ENCODE data around the gene PEA15.
A peak's percentile ranks its signal among the peaks of the same experiment; 100 is the strongest.

Gene PEA15

DNA sequence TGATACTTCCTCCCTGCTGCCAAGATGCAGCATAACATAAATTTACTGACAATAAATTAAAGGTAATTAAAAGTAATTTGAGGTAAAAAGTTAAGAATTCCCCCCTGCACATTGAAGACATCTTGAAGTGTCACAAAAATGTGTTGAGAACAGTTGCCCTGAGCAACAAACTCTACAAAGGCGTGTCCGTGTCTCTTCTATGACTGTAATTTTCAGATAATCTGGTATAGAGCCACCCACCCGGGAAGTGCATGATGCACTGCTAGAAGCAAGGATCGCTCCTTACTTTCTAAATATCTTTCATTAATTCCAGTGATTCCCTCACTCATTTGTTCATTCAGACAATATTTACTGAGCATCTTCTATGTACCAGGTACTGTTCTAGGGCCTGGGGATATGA lies 25.8 kb upstream of the PEA15 start:
- DNase-seq (ENCODE audit: low spot score): no peak

DNA sequence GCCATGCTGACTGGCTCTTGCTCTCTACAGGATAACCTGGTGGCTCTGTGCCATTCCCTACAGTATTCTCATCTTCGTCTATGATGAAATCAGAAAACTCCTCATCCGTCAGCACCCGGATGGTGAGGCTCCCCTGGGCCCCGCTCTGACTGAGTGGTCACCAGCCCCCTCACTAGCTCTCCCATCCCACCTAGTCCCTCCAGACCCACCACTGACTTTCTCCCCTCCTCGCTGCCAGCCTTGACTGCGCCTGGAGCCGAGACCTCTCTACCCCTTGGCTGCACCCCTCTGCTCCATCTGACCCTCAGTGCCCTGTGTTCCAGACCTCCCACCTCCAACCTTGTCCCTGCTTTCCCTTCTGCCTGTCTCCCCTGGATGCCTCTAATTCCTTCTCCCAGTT lies 18.9 kb upstream of the PEA15 start:
- no peak for DNase-seq (ENCODE audit: low spot score)

DNA sequence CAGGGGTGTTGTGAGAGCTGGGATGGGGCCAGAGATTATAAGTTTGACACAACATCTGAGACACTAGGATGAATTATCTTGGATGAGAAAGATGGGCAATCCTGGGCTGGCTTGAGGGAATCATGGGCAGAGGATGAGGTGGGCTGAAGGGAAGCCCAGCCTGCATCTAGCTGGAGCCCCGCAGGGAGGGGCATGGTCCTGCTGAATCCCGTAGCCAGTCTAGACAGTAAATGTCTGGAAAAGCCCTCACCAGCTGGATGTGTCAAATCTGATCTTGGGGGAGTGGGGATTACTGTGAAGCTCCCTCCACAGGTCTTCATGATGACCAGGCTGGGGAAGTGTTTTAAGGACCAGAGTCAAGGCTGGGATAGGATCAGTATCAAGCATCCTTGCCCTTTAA lies 18.5 kb upstream of the PEA15 start:
- no peak for DNase-seq (ENCODE audit: low spot score)

DNA sequence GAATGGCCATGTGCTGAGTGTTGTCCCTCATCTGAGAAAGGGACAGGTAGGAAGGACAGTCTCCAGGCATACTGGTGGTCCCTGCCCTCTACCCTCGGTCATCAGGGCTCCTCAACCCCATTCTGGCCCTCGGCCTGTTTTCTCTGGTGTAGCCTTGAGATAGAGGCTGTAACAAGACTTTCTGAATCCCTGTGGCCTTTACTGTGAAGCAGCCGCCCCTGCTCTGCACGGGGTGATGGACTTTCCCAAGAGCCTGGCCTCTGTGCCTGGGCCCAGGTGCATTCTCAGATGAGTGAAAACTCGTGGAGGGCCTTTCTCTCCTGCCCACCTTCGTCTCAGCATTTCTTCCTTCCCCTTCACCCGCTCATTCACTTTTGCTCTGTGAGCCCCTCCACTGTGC lies 17.8 kb upstream of the PEA15 start:
- no peak for DNase-seq (ENCODE audit: low spot score)

DNA sequence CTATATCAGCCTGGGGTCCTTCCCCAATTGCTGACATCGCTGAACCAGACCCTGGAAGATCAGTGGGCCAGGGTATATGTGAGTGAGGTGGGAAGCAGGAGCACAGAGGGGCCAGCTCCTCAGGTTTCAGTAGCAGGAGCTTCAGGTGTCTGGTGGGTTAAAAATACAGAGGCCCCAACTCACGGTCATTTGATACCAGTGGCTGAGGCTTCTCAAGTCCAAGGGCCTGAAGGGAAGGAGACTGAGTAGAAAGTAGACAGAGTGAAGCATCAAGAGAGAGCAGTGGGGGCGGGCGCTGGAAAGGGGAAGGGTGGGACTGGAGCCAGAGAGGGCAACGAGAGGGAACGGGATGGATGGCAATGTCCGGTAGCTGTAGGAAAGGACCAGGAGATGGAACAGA lies 16.8 kb upstream of the PEA15 start:
- DNase-seq (ENCODE audit: low spot score): no peak

DNA sequence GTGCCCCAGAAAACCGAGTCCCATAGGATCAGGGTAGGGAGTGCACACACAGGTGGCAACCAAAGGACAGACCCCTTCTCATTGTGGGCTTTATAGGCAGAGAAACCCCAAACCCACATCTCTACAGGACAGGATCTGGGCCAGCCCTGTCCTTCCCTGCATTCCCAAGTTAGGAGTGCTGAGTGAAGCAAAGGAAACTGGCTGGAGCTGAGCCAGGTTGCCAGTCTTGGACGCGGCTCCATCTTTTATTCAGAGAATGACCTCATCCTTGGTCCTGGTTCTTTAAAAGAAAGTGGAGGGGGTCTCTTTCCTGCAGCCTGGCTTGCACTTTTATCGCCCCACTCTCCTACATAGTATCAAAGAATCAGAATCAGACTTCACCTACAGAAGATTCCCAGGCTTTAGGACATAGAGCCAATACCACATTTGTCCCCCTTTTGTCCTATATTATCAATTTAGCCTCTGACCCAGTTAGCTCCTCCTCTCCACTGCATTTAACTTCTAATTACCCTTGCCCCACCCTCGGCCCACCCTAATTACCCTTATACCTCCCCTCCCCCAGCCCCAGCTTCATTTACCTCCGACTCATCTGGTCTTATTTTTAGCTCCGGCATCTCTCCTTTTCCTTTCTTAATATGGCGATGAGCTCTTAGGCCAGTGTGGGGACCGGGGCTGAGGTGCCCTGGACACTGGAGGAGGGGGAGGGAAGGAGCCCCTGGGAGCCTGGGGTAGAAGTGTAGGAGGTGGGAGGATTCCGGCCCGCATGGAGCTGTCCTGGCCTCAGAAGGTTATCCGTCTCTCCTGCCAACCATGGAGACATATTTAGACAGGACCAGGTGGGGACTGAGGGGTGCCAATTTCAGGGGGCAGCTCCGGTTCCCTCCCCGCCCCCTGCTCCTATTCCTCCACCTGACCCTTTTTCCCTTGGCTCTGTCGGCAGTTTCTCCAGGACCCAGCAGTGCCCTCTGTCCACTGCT lies 15.2 kb upstream of the PEA15 start, which contains the start of gene CASQ1:
Gene CASQ1, plus strand, starts transcription at position 927 of the 977 bp plus-strand sequence. CDS start 177 bp downstream, outside the sequence.
- DNase-seq (ENCODE audit: low spot score): no peak

DNA sequence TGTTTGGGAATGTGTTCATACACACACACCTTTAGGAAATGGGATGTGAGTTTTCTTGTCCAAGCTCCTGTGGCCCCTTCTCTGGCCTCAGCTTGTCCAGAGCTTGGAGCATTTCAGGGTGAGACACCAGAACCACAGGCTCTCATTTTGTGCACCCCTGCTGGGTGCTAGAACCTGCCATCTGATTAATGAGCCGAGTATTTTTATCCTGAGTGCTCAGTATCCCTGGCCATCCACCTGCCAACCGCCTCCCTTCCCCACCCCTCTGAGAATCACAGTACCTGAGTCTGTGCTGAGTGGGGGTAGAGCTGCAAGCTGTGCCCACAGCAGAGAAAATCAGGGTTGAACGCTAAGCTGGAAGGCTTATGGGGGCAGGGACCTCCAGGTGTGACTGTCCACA lies 13.4 kb upstream of the PEA15 start:
- no peak for DNase-seq (ENCODE audit: low spot score)

DNA sequence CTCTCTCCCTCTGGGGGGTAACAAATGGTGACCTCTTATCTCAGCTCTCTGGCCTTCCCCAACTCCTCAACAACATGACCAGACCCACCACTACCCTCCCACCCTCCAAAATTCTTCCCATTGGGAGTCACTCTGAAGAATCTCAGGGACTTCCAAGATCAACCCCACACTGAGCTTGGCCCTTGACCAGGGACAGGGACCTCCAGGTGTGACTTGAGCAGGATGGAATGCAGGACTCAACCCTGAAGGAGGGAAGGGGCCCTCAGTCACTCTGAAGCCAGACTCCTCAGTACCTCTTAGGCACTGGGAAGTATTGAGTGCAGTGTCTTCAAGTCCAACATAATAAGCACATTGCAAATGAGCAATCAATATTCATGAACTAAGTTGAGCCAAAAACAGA lies 12.9 kb upstream of the PEA15 start:
- DNase-seq (ENCODE audit: low spot score): no peak

DNA sequence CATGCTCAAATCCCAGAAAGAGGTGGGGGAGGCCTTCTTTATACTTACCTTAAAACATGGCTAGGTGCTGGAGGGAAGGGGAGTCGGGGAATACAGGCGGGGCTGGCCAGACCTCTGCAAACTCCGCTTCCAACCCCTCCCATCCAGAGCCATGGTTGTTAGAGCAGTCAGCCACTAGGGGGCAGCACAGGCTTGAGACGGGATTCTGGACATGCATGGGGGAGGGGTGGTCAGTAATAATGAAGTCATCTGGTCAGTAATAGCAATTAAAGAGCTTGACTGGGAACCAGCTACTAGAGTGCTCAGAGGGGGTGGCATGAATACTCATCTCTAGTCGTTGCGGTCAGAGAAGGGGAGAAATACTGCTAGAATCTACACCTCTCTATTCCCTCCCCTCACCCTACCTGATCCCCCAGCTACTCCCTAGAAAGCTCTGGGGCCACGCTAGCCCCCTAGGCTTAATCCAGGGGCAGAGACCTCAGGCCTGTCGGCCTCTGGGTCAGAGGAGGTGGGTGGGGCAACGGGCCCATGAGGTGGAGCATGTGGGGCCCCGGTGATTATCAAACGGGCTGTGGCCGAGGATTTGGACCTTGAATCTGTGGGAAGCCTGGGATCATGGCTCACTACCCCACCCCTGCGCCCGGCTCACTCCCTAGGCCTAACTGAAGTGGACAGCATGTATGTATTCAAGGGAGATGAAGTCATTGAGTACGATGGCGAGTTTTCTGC lies 11.9 kb upstream of the PEA15 start:
- peak; percentile 59 for DNase-seq (ENCODE audit: low spot score)

DNA sequence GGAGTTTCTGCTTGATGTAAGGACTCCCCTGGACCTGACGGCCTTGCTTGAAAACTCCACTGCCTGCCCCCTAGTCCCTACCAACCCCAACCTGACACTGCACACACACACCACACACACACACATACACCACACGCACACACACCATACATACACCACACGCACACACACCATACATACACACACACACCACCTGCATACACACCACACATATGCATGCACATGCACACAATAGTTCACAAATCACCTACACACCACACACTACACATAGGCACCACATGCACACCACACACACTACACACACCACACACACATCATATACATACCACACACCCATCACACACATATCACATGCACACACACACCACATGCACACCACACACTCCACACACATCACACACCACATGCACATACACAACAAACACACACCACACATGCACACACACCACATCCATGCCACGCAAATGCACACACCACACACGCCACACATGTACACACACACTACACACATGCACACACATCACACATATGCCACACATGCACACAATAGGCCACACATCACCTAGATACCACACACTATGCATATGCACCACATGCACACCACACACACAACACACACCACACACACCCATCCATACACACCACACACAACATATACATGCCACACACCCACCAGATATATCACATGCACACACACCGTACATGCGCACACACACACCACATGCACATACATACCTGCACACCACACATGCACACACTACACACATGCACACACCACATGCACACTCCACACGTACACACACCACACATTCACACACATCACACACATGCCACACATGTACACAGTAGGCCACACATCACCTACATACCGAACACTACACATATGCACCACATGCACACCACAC lies 11.1 kb upstream of the PEA15 start:
- no peak for DNase-seq (ENCODE audit: low spot score)

DNA sequence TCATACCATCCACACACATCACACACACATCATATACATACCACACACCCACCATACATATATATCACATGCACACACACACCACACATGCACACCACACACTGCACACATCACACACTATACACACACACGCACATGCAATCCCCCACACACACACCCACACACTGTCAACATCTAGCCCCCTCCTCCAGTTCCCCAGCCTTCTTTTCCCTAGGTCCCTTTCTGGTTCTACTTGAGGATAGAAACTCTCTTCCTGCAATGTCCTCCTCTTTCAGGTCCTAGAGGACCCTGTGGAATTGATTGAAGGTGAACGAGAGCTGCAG lies 10.5 kb upstream of the PEA15 start:
- DNase-seq (ENCODE audit: low spot score): no peak

DNA sequence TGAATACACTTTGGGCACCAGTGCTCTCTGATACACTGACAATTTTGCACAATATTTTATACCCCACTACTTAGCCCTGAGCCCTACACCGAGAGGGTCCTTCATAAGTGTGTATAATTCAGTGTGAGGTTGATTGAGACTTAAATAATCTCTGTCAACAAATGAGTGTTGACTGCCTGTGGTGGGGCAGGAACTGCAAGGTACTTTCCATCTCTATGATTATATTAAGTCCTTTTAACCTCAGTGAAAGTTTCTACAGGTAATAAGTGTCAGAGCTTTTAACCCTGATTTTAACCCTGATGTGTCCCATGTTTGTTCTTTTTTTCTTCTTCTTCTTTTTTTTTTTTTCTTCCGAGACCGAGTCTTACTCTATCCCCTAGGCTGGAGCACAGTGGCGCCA lies 9.0 kb upstream of the PEA15 start:
- DNase-seq (ENCODE audit: low spot score): no peak

DNA sequence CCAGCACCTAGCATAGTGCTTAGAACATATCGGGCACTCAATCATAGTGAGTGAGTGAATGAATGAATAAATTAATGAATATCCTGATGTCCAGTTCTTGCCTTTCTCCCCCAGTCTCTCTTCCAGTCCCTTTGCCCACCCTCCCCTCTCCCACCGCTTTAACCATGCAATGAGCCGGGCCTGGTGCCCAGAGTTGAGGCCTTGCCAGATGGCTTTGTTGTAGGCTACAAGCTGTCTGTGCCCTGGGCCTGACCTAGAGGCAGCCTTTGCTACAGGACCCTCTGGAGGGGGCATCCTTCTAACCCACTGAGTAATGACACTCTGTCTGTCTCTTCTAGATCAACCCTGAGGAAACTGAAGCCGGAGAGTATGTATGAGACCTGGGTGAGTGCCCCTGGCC lies 8.0 kb upstream of the PEA15 start:
- DNase-seq (ENCODE audit: low spot score): no peak

DNA sequence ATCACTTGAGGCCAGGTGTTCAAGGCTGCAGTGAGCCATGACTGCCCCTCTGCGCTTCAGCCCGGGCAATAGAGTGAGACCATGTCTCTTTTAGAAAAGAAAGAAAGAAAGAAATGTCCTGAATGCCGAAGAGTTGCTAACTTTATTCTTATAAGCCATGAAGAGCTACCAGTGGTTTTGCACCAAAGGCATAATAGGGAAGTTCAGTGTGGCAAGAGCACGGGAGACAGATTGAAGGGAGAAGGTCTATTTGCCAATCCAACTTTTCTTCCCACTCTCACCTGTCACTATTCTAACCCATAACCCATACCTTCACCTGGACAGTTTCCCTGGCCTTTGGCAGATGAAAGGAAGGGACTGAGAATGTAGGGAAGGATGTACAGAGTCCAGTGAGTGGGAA lies 4.4 kb upstream of the PEA15 start:
- DNase-seq (ENCODE audit: low spot score): no peak

DNA sequence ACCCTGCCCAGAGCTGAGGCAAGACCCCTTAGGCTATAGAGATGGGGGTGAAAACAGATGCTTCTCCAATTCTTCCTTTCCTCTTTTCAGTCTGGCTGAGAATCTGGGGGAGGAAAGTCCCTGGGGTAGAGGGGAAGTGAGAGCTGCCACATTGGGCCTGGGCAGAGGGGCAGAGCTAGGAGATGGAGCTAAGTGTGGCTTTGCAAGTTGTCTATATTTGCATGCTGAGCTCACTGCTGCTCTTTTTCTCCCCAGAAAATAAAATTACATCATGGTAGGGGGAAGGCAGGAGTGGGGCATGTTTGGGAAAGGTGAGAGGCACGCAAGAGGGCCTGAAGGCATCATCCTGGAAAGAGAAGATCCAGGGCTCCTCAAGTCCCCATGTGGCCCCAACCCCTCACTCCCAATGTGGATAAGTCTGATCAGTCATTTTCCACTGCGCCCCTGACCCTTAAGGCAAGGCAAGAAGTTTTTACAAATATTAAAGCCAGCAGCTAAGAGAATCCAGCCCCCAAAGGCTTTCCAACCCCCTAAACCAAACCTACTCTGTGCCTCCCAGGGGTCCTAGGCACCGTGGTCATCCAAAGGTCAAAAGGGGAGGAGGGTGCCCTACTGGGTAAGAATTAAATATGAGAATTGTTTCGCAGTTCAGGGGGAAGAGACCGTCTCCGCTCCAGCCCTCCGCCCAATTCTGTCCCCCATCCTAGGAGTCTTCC lies 500 bp upstream of the PEA15 start:
- no peak for DNase-seq (ENCODE audit: low spot score)

DNA sequence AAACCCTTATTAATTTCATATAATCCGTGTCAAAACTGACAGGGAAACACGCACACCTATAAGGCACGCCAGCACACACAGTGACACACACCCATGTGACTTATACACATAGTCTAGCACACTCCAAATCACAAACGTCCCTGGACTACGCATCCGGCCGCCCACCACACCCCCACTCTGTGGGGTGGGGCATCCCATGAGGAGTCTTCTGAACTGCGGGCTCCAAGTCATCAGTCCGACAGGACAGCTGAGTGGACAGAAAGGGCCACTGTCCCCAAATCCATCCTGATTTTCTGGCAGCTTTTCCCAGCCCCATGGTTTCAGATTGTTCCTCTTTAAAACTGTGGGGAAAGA lies 829 bp downstream of the PEA15 start:
- peak; percentile 29 for DNase-seq (ENCODE audit: low spot score)

DNA sequence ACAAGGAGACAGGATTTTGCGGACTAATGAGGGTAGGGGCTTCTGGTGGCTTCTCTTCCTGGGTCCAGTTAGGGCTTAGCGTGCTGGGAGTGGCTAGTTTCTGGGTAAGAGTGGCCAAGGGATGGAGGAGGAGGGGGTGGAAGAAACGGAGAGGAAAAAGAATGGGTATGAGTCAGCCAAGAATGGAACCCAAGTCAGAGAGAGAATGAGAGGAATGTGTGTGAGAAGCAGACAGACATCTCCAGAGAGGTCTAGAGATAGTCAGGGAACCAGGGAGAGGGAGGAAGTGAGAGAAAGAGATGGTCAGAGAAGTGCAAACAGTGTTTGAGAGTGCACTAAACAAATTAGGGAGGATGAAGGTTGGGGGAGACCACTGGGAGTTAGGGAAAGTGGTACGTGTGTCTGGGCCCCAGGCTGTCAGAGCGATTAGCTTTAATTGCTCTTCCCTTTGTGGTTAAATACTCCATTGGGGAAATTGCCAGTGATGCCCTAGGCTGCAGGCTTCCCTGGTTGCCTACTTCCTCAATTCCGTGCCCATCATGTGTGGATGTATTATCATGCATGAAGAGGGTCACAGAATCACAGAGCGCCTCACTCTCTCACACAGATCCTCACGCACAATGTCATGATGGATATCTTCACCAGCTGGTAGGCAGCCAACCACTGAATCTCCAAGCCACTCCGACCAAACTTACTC lies 1.4 kb downstream of the PEA15 start:
- no peak for DNase-seq (ENCODE audit: low spot score)

DNA sequence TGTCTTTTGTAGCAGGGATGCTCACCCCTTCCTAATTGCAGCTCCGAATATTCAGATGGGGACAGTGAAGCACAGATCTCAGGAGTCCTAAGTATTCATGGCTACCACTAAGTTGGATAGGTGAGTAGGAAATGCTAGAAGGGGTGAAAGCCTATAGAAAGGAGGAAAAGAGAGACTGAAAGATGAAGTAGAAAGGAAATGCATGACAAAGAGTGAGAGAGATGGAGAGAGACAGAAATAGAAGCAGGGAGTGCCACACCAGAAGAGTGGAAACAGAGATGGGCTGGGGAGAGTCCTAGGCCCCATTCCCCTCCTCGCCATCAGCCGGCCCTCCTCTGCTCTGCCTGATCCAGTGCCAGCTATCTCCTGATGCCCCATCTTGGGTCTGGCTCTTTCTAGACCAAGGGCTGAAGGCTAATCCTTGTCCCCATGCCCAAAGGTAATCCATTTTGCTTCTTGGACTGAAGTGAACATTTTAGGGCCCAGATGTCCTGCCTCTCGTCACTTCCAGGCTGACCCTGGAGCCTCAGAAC lies 2.0 kb downstream of the PEA15 start:
- no peak for DNase-seq (ENCODE audit: low spot score)

DNA sequence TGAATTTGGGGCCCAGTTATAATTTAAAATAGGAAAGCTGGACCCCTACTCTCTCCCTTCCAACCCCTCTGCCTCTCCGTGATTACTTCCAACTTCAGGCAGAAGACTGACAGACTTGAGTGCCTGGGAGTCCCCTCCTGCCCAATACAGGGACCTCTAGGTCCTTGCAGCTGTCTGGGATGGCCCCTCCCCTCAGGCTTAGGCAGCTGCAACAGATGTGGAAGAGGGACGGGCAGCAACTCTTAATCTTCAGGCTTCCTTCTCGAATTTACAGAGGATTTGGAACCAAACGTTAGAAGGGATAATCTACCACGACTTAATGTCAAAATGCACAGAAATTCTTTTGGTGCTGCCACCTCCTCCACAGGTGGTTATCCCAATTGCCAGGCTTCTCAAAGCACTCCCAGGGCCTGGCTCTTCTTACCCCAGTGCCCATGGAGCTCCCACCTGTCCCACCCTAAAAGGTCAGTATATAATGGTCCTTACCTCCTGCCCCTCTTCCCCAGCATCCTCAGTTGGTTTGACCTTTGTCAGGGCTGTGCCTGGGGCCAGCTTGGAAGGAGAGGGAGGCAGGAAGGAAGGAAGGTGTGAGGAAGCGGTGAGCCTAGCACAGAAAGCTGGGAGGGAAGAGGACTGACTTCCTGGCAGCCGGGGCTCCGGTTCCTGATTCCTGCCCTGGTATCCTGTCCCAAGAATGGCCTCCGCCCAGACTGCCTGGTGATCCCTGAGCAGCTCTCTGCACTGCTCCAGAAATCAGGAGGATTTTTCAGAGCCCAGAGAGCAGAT lies 2.8 kb downstream of the PEA15 start:
- no peak for DNase-seq (ENCODE audit: low spot score)

Measured in HuH-7.5 (cell line).